ENCODE measurements around the gene EVI5. TPM values are rescaled to one million over a fixed set of nuclear protein-coding genes. Genes with fewer than 3 reads are reported as not detected.
A peak's percentile ranks its signal among the peaks of the same experiment; 100 is the strongest.

The EVI5 gene
- polyA plus RNA-seq, 3 donors, result 7.6 to 19.4 (median 14.3) TPM

DNA sequence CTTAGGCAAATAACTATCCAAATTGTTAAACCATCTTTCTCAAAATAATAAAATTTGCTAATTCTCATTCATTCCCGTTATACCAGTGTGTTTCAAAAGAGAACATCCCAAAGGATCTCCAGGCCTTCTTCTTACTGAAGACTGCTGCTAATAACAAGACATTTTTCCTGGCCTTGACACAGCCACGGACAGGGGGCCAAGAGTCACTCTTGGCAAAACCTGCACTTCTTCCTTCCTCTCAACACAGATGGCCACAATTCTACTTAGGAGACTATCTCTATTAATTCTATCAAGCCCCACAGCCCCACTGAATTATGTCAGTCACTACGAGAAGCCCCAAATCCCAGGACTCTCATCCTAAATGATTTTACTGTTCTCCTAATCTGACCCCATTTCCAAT, 86.0 kb downstream of the EVI5 start:
- no peaks in the 10 kb centered on the region for H3K27me3 Mint-ChIP-seq (ENCODE audit: low read depth in 3 of 3)
- H3K36me3 ChIP-seq (replicated peaks in 1 of 2; ENCODE audit: control insufficient read depth in 1 of 2, insufficient read depth in 2 of 2, low read length in 2 of 2), result peaks cover 52 to 81% of the 10 kb centered on the region in 2 donors
- H3K9me3 Mint-ChIP-seq, result no peaks in the 10 kb centered on the region
- no peaks in the 10 kb centered on the region for H3K9me3 ChIP-seq (replicated peaks in 1 of 2; ENCODE audit: control insufficient read depth in 1 of 2, insufficient read depth in 1 of 2, low read length in 2 of 2)
- no peaks in the 10 kb centered on the region for H3K4me1 Mint-ChIP-seq
- WGBS (ENCODE audit: insufficient coverage), result 79% methylated on average over 3 of the region's 3 CpGs
- H3K79me2 ChIP-seq (ENCODE audit: insufficient read depth, low read length), result no peaks in the 10 kb centered on the region
- H3K4me1 ChIP-seq (ENCODE audit: control insufficient read depth in 1 of 2, insufficient read depth in 2 of 2, low read length in 2 of 2), result no peaks in the 10 kb centered on the region
- H2AFZ ChIP-seq (ENCODE audit: insufficient read depth, low read depth, low read length, poor library complexity, severe bottlenecking), result no peak overlapping the region
- H3K4me2 ChIP-seq (replicated peaks; ENCODE audit: extremely low read depth, low read length, poor library complexity, severe bottlenecking), result no peak overlapping the region
- no peak for DNase-seq
- H3K27me3 ChIP-seq (ENCODE audit: control insufficient read depth in 2 of 2, insufficient read depth in 2 of 2, low read length in 2 of 2), result no peaks in the 10 kb centered on the region
- H3K4me3 Mint-ChIP-seq, result no peak overlapping the region
- intact Hi-C loops (cut with micrococcal nuclease), result no loop called here
- H3K9ac ChIP-seq (ENCODE audit: insufficient read depth, low read length, poor library complexity, severe bottlenecking), result no peak overlapping the region
- H3K27ac Mint-ChIP-seq, result peak overlapping the region in 2 of 7 donors; percentile 4 to 51
- TF ChIP-seq, protein P1, sequence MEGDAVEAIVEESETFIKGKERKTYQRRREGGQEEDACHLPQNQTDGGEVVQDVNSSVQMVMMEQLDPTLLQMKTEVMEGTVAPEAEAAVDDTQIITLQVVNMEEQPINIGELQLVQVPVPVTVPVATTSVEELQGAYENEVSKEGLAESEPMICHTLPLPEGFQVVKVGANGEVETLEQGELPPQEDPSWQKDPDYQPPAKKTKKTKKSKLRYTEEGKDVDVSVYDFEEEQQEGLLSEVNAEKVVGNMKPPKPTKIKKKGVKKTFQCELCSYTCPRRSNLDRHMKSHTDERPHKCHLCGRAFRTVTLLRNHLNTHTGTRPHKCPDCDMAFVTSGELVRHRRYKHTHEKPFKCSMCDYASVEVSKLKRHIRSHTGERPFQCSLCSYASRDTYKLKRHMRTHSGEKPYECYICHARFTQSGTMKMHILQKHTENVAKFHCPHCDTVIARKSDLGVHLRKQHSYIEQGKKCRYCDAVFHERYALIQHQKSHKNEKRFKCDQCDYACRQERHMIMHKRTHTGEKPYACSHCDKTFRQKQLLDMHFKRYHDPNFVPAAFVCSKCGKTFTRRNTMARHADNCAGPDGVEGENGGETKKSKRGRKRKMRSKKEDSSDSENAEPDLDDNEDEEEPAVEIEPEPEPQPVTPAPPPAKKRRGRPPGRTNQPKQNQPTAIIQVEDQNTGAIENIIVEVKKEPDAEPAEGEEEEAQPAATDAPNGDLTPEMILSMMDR (IDR thresholded peaks at IDR 0.05), result no peak
- H3K27ac ChIP-seq (ENCODE audit: low read depth in 1 of 2, low read length in 2 of 2), result no peak overlapping the region
- peaks cover 13% of the 10 kb centered on the region for H4K20me1 ChIP-seq (ENCODE audit: insufficient read depth, low read length)
- no peak overlapping the region for H3K4me3 ChIP-seq (replicated peaks in 1 of 3; ENCODE audit: low read depth in 2 of 3, low read length in 3 of 3)
- H3K36me3 Mint-ChIP-seq, result peaks cover 58 to 71% of the 10 kb centered on the region in 2 donors

DNA sequence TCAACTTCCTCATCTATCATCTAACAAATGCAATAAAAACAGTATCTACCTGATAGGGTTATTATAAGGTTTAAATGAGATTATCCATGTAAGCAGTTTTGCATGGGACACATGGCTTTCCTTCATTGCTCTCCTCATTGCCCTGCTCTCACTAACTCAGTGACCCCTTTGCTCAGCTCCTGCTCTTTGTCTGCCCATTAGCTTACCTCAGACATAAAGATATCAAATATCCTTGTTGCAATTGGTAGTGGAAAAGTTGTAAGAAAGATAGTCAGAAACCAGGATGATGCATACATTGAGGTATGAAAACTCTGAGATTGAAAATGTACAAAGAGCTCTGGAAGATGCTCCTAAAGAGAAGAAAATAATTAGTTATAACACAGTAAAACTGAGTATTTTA, 89.8 kb downstream of the EVI5 start:
- Histone ChIP-seq H4K20me1 (ENCODE audit: insufficient read depth, low read length) (peaks cover 12% of the 10 kb centered on the region), H3K9ac (ENCODE audit: insufficient read depth, low read length, poor library complexity, severe bottlenecking) (no peak overlapping the region), H3K9me3 (replicated peaks in 1 of 2; ENCODE audit: control insufficient read depth in 1 of 2, insufficient read depth in 1 of 2, low read length in 2 of 2) (no peaks in the 10 kb centered on the region), H3K36me3 (replicated peaks in 1 of 2; ENCODE audit: control insufficient read depth in 1 of 2, insufficient read depth in 2 of 2, low read length in 2 of 2) (peaks cover 63 to 89% of the 10 kb centered on the region in 2 donors), H3K4me2 (replicated peaks; ENCODE audit: extremely low read depth, low read length, poor library complexity, severe bottlenecking) (no peak overlapping the region), H3K4me1 (ENCODE audit: control insufficient read depth in 1 of 2, insufficient read depth in 2 of 2, low read length in 2 of 2) (no peaks in the 10 kb centered on the region), H2AFZ (ENCODE audit: insufficient read depth, low read depth, low read length, poor library complexity, severe bottlenecking) (no peak overlapping the region), H3K27me3 (ENCODE audit: control insufficient read depth in 2 of 2, insufficient read depth in 2 of 2, low read length in 2 of 2) (no peaks in the 10 kb centered on the region), H3K27ac (ENCODE audit: low read depth in 1 of 2, low read length in 2 of 2) (no peak overlapping the region), H3K4me3 (replicated peaks in 1 of 3; ENCODE audit: low read depth in 2 of 3, low read length in 3 of 3) (no peak overlapping the region), H3K79me2 (ENCODE audit: insufficient read depth, low read length) (no peaks in the 10 kb centered on the region)
- H3K9me3 Mint-ChIP-seq, result no peaks in the 10 kb centered on the region
- peaks cover 65 to 82% of the 10 kb centered on the region in 2 donors for H3K36me3 Mint-ChIP-seq
- no peak overlapping the region for H3K27ac Mint-ChIP-seq
- peaks cover 6% of the 10 kb centered on the region for H3K4me1 Mint-ChIP-seq
- intact Hi-C loops (cut with micrococcal nuclease), result no loop called here
- no peak overlapping the region for H3K4me3 Mint-ChIP-seq
- no peaks in the 10 kb centered on the region for H3K27me3 Mint-ChIP-seq (ENCODE audit: low read depth in 3 of 3)
- DNase-seq, result no peak
- TF ChIP-seq, protein P1 (IDR thresholded peaks at IDR 0.05), result no peak
